ENCODE data around the gene COL6A6.

DNA sequence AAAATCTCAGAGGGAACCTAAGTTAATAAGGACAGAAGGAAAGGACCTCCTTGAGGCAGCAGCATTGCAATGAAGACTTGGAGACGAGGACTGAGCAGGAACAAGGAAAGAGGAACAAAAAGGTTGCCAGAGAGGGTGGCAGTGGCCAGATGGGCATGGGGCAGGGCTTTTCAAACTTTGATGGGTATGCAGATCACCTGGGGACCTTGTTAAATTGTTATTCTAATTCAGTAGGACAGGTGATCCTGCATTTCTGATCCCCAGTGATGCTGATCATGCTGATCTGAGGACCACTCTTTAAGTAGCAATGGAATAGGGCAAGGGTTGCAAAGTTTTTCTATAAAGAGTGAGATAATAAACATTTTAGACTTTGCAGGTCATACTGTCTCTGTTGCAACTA, 11.1 kb downstream of the COL6A6 start:
- TF ChIP-seq, protein P1, sequence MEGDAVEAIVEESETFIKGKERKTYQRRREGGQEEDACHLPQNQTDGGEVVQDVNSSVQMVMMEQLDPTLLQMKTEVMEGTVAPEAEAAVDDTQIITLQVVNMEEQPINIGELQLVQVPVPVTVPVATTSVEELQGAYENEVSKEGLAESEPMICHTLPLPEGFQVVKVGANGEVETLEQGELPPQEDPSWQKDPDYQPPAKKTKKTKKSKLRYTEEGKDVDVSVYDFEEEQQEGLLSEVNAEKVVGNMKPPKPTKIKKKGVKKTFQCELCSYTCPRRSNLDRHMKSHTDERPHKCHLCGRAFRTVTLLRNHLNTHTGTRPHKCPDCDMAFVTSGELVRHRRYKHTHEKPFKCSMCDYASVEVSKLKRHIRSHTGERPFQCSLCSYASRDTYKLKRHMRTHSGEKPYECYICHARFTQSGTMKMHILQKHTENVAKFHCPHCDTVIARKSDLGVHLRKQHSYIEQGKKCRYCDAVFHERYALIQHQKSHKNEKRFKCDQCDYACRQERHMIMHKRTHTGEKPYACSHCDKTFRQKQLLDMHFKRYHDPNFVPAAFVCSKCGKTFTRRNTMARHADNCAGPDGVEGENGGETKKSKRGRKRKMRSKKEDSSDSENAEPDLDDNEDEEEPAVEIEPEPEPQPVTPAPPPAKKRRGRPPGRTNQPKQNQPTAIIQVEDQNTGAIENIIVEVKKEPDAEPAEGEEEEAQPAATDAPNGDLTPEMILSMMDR (IDR thresholded peaks at IDR 0.05): no peak
- TF ChIP-seq POLR2A (IDR thresholded peaks at IDR 0.05): no peak
